K562 (cell line): ENCODE data around the gene PPIF. TPM values are rescaled to one million over a fixed set of nuclear protein-coding genes. Genes with fewer than 3 reads are reported as not detected.
A peak's percentile ranks its signal among the peaks of the same experiment; 100 is the strongest.

Source experiments
- ARNT ChIP-seq, 2 experiments: fragments of 450-650 bp; IDR thresholded peaks; 2 replicates each; pipeline ENCODE4 v1.6.1; 2016; ENCODE audit warnings: mild to moderate bottlenecking in 1 of 2
- BRF1 ChIP-seq: IDR thresholded peaks from 3 replicates; pipeline ENCODE4 v1.6.1; 2011; ENCODE audit warnings: borderline replicate concordance, mild to moderate bottlenecking; ENCODE audit not compliant: insufficient read length; ENCODE audit errors: extremely low read depth
- CEBPB ChIP-seq: fragments of 450-650 bp; IDR thresholded peaks from 2 replicates; pipeline ENCODE4 v1.6.1; 2016; ENCODE audit warnings: missing genetic modification characterization, missing compliant biosample characterization
- CHD1 ChIP-seq: fragments of 200-600 bp; sonication (generic); IDR thresholded peaks from one replicate; pipeline ENCODE4 v1.6.1; 2012; ENCODE audit warnings: mild to moderate bottlenecking, moderate library complexity, low read length, inconsistent platforms
- DIDO1 ChIP-seq: fragments of 450-650 bp; IDR thresholded peaks from 2 replicates; pipeline ENCODE4 v1.6.1; 2016; ENCODE audit warnings: low read depth, missing biosample characterization, missing genetic modification characterization
- JUN ChIP-seq, 2 experiments: sonication (generic) in 1 of 2; formaldehyde crosslinking in 1 of 2; IDR thresholded peaks; 2 replicates each; pipeline versions ENCODE4 v1.6.1 to v1.8.0; 2012 to 2022; ENCODE audit warnings: borderline replicate concordance in 2 of 2, mild to moderate bottlenecking in 2 of 2, improper control_type of control experiment in 1 of 2, low read depth in 1 of 2, low read length in 1 of 2, missing genetic modification reagents in 1 of 2
- KAT8 ChIP-seq: fragments of 450-650 bp; IDR thresholded peaks from 2 replicates; pipeline ENCODE4 v1.6.1; 2016; ENCODE audit warnings: low read depth, mild to moderate bottlenecking
- SOX6 ChIP-seq: fragments of 450-650 bp; IDR thresholded peaks from 2 replicates; pipeline ENCODE4 v1.6.1; 2014; ENCODE audit warnings: mild to moderate bottlenecking
- TAF7 ChIP-seq: fragments of 450-650 bp; IDR thresholded peaks from 2 replicates; pipeline ENCODE4 v1.6.1; 2016; ENCODE audit warnings: missing genetic modification characterization, missing compliant biosample characterization
- ZFP1 ChIP-seq: fragments of 450-650 bp; formaldehyde crosslinking; IDR thresholded peaks from 2 replicates; pipeline ENCODE4 v1.4.0; 2020; ENCODE audit warnings: mild to moderate bottlenecking, mixed read lengths
- ZNF24 ChIP-seq: fragments of 450-650 bp; IDR thresholded peaks from 2 replicates; pipeline ENCODE4 v1.6.1; 2016
- ZNF436 ChIP-seq: fragments of 250-450, 450-650 bp; sonication (Bioruptor Pico); formaldehyde crosslinking; IDR thresholded peaks from 2 replicates; pipeline ENCODE4 v1.7.0; 2020; ENCODE audit warnings: mild to moderate bottlenecking
- ZNF696 ChIP-seq: fragments of 250-450 bp; sonication (Bioruptor Pico); conservative IDR thresholded peaks from 2 replicates; pipeline ENCODE4 v1.4.0; 2020; ENCODE audit warnings: mild to moderate bottlenecking, moderate library complexity
- ZNF785 ChIP-seq: fragments of 250-450 bp; sonication (Bioruptor Pico); IDR thresholded peaks from 2 replicates; pipeline ENCODE4 v1.4.0; 2020; ENCODE audit warnings: mild to moderate bottlenecking
- polyA plus RNA-seq, 8 experiments: library from polyadenylated mRNA; depleted of rRNA in 4 of 8; stranded (reverse) in 5 of 8; unstranded in 3 of 8; fragments of >200 nt; fragmentation: Nextera tagmentation in 2 of 8; fragmentation: Illumina TruSeq in 1 of 8; extraction: Ambion mirVana in 2 of 8; extraction: Trizol in 1 of 8; gene quantifications; 2 replicates each; pipeline versions ENCODE4 v1.2.1 to v1.2.3, GENCODE V29; 2011 to 2014; ENCODE audit warnings: inconsistent platforms in 1 of 8, missing spikeins in 1 of 8
- total RNA-seq, 7 experiments: library from RNA; depleted of rRNA in 6 of 7; stranded (reverse); fragments of >200 nt in 6 of 7; fragmentation: Illumina TruSeq in 2 of 7; extraction: Trizol in 2 of 7; gene quantifications; 2 replicates each; pipeline versions ENCODE4 v1.2.1 to v1.2.3, GENCODE V29; 2011 to 2021; ENCODE audit warnings: low replicate concordance in 1 of 7
- TF ChIP-seq, protein P1 (sequence below): sonication (generic); formaldehyde crosslinking; IDR thresholded peaks from 2 replicates; pipeline ENCODE4 v1.8.0; 2023; ENCODE audit warnings: mild to moderate bottlenecking, missing genetic modification reagents
- TF ChIP-seq, protein P2 (sequence below): fragments of 450-650 bp; IDR thresholded peaks from 2 replicates; pipeline ENCODE4 v1.6.1; 2016; ENCODE audit warnings: mild to moderate bottlenecking

PPIF gene
- total and polyA plus RNA-seq, 9 of the 15 experiments (the other 6 are each of a cell fraction or from before 2014, with no cell fraction given): 40.9 to 287 (median 117) TPM

DNA sequence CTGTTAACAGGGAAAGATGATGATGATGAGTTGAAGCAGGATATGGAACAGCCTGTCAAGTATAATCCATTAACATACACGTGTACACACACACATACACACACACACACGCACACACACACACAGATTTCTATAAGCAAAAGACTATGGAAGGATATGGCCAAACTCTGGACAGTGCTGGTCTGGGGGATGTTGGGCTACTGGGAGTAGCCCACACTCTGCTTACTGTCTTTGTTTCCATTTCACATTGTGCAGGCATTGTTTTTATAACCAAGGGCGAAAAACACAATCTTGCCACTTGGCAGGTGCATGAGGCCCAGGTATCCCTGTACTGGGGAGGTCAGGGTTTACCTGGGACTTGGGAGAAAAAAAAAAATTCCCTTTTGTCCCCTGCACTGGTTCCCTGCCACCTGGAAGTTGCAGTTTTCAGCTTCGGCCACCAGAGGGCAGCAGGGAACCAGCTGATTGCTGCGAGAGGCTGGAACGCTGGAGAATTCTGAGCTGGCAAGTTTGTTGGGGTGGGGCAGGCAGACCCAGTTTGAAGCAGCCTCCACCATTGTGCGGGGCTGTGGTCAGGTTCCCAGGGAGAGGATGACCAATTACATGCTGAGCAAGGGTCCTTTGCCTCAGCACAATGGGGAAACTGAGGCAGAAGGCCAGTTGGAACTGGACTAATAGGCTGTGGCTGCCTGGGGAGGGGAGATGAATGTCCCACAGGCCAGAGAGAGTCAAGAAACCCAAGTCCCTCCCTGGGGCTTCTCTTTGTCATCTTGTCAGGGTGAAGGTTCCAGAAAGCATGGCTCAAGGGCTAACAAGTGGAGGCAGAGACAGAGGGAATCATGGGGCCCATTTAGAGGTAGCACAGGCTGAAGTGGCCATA is 27.3 kb downstream of the PPIF start (continued):
- TF ChIP-seq ZFP1 (no peak), KAT8 (no peak), ZNF785 (CRISPR knock-in tag) (no peak), BRF1 (no peak), TAF7 (tag) (no peak), CEBPB (no peak), ZNF436 (CRISPR knock-in tag) (no peak), DIDO1 (tag) (no peak), ZNF696 (CRISPR knock-in tag) (no peak), ARNT (IDR thresholded peaks at IDR 0.05) (0 out of 4 replicates have a peak, but pooled peaks of 1 of the 2 experiments have one; percentile 53), ZNF24 (peak; percentile 40; the same call in 1 of the 2 replicates), SOX6 (peak; percentile 30; the same call in 1 of the 2 replicates), JUN (IDR thresholded peaks at IDR 0.05; ENCODE audit: borderline replicate concordance, low read depth, low read length) (0 out of 2 replicates have a peak, but pooled peaks have one; percentile 49), JUN (CRISPR knock-in tag; IDR thresholded peaks at IDR 0.05; ENCODE audit: borderline replicate concordance) (no peak), CHD1 (no peak)
- TF ChIP-seq, protein P1, sequence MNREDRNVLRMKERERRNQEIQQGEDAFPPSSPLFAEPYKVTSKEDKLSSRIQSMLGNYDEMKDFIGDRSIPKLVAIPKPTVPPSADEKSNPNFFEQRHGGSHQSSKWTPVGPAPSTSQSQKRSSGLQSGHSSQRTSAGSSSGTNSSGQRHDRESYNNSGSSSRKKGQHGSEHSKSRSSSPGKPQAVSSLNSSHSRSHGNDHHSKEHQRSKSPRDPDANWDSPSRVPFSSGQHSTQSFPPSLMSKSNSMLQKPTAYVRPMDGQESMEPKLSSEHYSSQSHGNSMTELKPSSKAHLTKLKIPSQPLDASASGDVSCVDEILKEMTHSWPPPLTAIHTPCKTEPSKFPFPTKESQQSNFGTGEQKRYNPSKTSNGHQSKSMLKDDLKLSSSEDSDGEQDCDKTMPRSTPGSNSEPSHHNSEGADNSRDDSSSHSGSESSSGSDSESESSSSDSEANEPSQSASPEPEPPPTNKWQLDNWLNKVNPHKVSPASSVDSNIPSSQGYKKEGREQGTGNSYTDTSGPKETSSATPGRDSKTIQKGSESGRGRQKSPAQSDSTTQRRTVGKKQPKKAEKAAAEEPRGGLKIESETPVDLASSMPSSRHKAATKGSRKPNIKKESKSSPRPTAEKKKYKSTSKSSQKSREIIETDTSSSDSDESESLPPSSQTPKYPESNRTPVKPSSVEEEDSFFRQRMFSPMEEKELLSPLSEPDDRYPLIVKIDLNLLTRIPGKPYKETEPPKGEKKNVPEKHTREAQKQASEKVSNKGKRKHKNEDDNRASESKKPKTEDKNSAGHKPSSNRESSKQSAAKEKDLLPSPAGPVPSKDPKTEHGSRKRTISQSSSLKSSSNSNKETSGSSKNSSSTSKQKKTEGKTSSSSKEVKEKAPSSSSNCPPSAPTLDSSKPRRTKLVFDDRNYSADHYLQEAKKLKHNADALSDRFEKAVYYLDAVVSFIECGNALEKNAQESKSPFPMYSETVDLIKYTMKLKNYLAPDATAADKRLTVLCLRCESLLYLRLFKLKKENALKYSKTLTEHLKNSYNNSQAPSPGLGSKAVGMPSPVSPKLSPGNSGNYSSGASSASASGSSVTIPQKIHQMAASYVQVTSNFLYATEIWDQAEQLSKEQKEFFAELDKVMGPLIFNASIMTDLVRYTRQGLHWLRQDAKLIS (CRISPR knock-in tag): no peak
- TF ChIP-seq, protein P2, sequence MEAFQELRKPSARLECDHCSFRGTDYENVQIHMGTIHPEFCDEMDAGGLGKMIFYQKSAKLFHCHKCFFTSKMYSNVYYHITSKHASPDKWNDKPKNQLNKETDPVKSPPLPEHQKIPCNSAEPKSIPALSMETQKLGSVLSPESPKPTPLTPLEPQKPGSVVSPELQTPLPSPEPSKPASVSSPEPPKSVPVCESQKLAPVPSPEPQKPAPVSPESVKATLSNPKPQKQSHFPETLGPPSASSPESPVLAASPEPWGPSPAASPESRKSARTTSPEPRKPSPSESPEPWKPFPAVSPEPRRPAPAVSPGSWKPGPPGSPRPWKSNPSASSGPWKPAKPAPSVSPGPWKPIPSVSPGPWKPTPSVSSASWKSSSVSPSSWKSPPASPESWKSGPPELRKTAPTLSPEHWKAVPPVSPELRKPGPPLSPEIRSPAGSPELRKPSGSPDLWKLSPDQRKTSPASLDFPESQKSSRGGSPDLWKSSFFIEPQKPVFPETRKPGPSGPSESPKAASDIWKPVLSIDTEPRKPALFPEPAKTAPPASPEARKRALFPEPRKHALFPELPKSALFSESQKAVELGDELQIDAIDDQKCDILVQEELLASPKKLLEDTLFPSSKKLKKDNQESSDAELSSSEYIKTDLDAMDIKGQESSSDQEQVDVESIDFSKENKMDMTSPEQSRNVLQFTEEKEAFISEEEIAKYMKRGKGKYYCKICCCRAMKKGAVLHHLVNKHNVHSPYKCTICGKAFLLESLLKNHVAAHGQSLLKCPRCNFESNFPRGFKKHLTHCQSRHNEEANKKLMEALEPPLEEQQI: no peak
